Astrocyte (in vitro differentiated cells and primary cell): Measurements from ENCODE around the gene CSMD2. TPM values are rescaled to one million over a fixed set of nuclear protein-coding genes. Genes with fewer than 3 reads are reported as not detected.
A peak's percentile ranks its signal among the peaks of the same experiment; 100 is the strongest.

Experiments
- DNase-seq: peaks from one replicate; pipeline ENCODE4 v3.0.0-alpha.2; 2010; ENCODE audit warnings: low read depth
- FAIRE-seq: peaks from 2 replicates; lab custom pipeline; 2011; peaks lifted over from hg19 to GRCh38; lab: Jason Lieb, UNC
- H2AFZ ChIP-seq: 2 replicates; pipeline ENCODE4 v1.6.0; 2012; ENCODE audit warnings: low read depth, low read length, inconsistent platforms
- H3K27ac ChIP-seq: 2 replicates; pipeline ENCODE4 v1.5.1; 2011; ENCODE audit warnings: low read depth, low read length, inconsistent platforms
- H3K27me3 ChIP-seq: 2 replicates; pipeline ENCODE4 v1.6.0; 2011; ENCODE audit warnings: low read length, inconsistent platforms; ENCODE audit not compliant: insufficient read depth
- H3K36me3 ChIP-seq: 2 replicates; pipeline ENCODE4 v1.5.1; 2011; ENCODE audit warnings: low read length, inconsistent platforms; ENCODE audit not compliant: insufficient read depth
- H3K4me1 ChIP-seq: 2 replicates; pipeline ENCODE4 v1.5.1; 2011; ENCODE audit warnings: low read length, inconsistent platforms; ENCODE audit not compliant: insufficient read depth
- H3K4me2 ChIP-seq: 2 replicates; pipeline ENCODE4 v1.6.0; 2012; ENCODE audit warnings: low read length, inconsistent platforms
- H3K4me3 ChIP-seq: 2 replicates; pipeline ENCODE4 v1.5.1; 2011; ENCODE audit warnings: low read depth, mild to moderate bottlenecking, low read length, inconsistent platforms; ENCODE audit not compliant: insufficient read depth
- H3K79me2 ChIP-seq: 2 replicates; pipeline ENCODE4 v1.6.0; 2012; ENCODE audit warnings: mild to moderate bottlenecking, low read length, inconsistent platforms; ENCODE audit not compliant: insufficient read depth
- H3K9ac ChIP-seq: 2 replicates; pipeline ENCODE4 v1.6.0; 2012; ENCODE audit warnings: mild to moderate bottlenecking, low read length, inconsistent platforms
- H3K9me3 ChIP-seq: 2 replicates; pipeline ENCODE4 v1.5.1; 2012; ENCODE audit warnings: low read depth, mild to moderate bottlenecking, low read length, inconsistent platforms; ENCODE audit not compliant: insufficient read depth
- H4K20me1 ChIP-seq: 2 replicates; pipeline ENCODE4 v1.6.0; 2012; ENCODE audit warnings: low read length, inconsistent platforms; ENCODE audit not compliant: insufficient read depth
- H3K27ac Mint-ChIP-seq: one replicate; pipeline ENCODE4 v1.8.0; 2021; ENCODE audit warnings: mild to moderate bottlenecking, mixed read lengths; ENCODE audit not compliant: unreplicated experiment
- H3K27me3 Mint-ChIP-seq: one replicate; pipeline ENCODE4 v1.8.0; 2021; ENCODE audit warnings: low read depth, mixed read lengths; ENCODE audit not compliant: unreplicated experiment
- H3K36me3 Mint-ChIP-seq: one replicate; pipeline ENCODE4 v1.8.0; 2021; ENCODE audit warnings: low read depth, mixed read lengths; ENCODE audit not compliant: unreplicated experiment
- H3K4me1 Mint-ChIP-seq: one replicate; pipeline ENCODE4 v1.8.0; 2021; ENCODE audit warnings: low read depth, mixed read lengths; ENCODE audit not compliant: unreplicated experiment
- H3K4me3 Mint-ChIP-seq: one replicate; pipeline ENCODE4 v1.8.0; 2021; ENCODE audit warnings: mild to moderate bottlenecking, moderate library complexity, mixed read lengths; ENCODE audit not compliant: unreplicated experiment
- H3K9me3 Mint-ChIP-seq: one replicate; pipeline ENCODE4 v1.8.0; 2021; ENCODE audit warnings: mild to moderate bottlenecking, mixed read lengths; ENCODE audit not compliant: unreplicated experiment
- CTCF ChIP-seq: IDR thresholded peaks from 2 replicates; pipeline ENCODE4 v1.5.1; 2011; ENCODE audit warnings: low read depth, mild to moderate bottlenecking, inconsistent platforms, low read length, moderate library complexity; ENCODE audit not compliant: insufficient read depth
- EZH2 ChIP-seq: IDR thresholded peaks from 2 replicates; pipeline ENCODE4 v1.6.1; 2012; ENCODE audit warnings: mild to moderate bottlenecking, low read length, inconsistent platforms; ENCODE audit not compliant: insufficient read depth
- total RNA-seq: library from RNA; stranded (reverse); gene quantifications from 2 replicates; pipeline ENCODE4 v1.2.1, GENCODE V29; 2021

Gene CSMD2
- total RNA-seq, 1 donor from 2014 or later = 11.1 TPM

- DNase-seq (no peak), FAIRE-seq (no peak)
- no peaks in the 10 kb centered on the region for H3K79me2 ChIP-seq
- TF ChIP-seq EZH2 (no peak), CTCF (no peak)
- Mint-ChIP-seq H3K27me3 (peaks cover 4% of the 10 kb centered on the region), H3K4me3 (no peak overlapping the region), H3K36me3 (peaks cover 6% of the 10 kb centered on the region), H3K27ac (no peak overlapping the region), H3K9me3 (no peaks in the 10 kb centered on the region), H3K4me1 (peaks cover 21% of the 10 kb centered on the region)
- no peak overlapping the region for H3K9ac ChIP-seq
- H3K4me3 ChIP-seq = no peak overlapping the region
- H4K20me1 ChIP-seq = peaks cover 9% of the 10 kb centered on the region
- no peak overlapping the region for H2AFZ ChIP-seq
- no peak overlapping the region for H3K4me2 ChIP-seq
- no peaks in the 10 kb centered on the region for H3K36me3 ChIP-seq
- H3K27me3 ChIP-seq = no peaks in the 10 kb centered on the region
- H3K27ac ChIP-seq = no peak overlapping the region
- H3K9me3 ChIP-seq = no peaks in the 10 kb centered on the region
- H3K4me1 ChIP-seq = peaks cover 11% of the 10 kb centered on the region
Measured at GRCh38 chr1:33895976-33896375, 269.1 kb downstream of the CSMD2 start.

- no peak for TF ChIP-seq EZH2
- TF ChIP-seq CTCF = no peak
- no peak overlapping the region for H3K9ac ChIP-seq
- H2AFZ ChIP-seq = no peak overlapping the region
- DNase-seq (no peak), FAIRE-seq (no peak)
- Mint-ChIP-seq H3K4me1 (peaks cover 21% of the 10 kb centered on the region), H3K9me3 (no peaks in the 10 kb centered on the region), H3K4me3 (no peak overlapping the region), H3K27me3 (peaks cover 4% of the 10 kb centered on the region), H3K36me3 (peaks cover 6% of the 10 kb centered on the region), H3K27ac (no peak overlapping the region)
- no peaks in the 10 kb centered on the region for H3K27me3 ChIP-seq
- H3K4me1 ChIP-seq = peaks cover 11% of the 10 kb centered on the region
- peaks cover 9% of the 10 kb centered on the region for H4K20me1 ChIP-seq
- H3K4me3 ChIP-seq = no peak overlapping the region
- no peaks in the 10 kb centered on the region for H3K36me3 ChIP-seq
- H3K4me2 ChIP-seq = no peak overlapping the region
- no peaks in the 10 kb centered on the region for H3K9me3 ChIP-seq
- H3K79me2 ChIP-seq = no peaks in the 10 kb centered on the region
- no peak overlapping the region for H3K27ac ChIP-seq
Measured at GRCh38 chr1:33895396-33895795, 269.6 kb downstream of the CSMD2 start.

- H2AFZ ChIP-seq = no peak overlapping the region
Measured at GRCh38 chr1:33893147-33893830, 271.7 kb downstream of the CSMD2 start.

More at GRCh38 chr1:33893147-33893830, 271.7 kb downstream of the CSMD2 start:
- no peaks in the 10 kb centered on the region for H3K79me2 ChIP-seq
- H3K4me3 Mint-ChIP-seq = no peak overlapping the region
- peaks cover 4% of the 10 kb centered on the region for H3K27me3 Mint-ChIP-seq
- H3K36me3 ChIP-seq = no peaks in the 10 kb centered on the region
- TF ChIP-seq EZH2 (no peak), CTCF (no peak)
- H3K4me3 ChIP-seq = no peak overlapping the region
- H3K4me1 Mint-ChIP-seq = peaks cover 20% of the 10 kb centered on the region
- H3K9ac ChIP-seq = peak overlapping the region; percentile 8
- peak overlapping the region; percentile 27 for H3K4me2 ChIP-seq
- H3K27me3 ChIP-seq = no peaks in the 10 kb centered on the region
- no peaks in the 10 kb centered on the region for H3K9me3 ChIP-seq
- H3K4me1 ChIP-seq = peaks cover 11% of the 10 kb centered on the region
- peak overlapping the region; percentile 66 for H3K27ac Mint-ChIP-seq
- peak overlapping the region; percentile 12 for H3K27ac ChIP-seq
- DNase-seq (peak; percentile 84), FAIRE-seq (peak; percentile 79)
- peaks cover 9% of the 10 kb centered on the region for H4K20me1 ChIP-seq
- H3K36me3 Mint-ChIP-seq = peaks cover 6% of the 10 kb centered on the region
- H3K9me3 Mint-ChIP-seq = no peaks in the 10 kb centered on the region
